HepG2 (cell line): ENCODE data around the gene SEC16A. TPM values are rescaled to one million over a fixed set of nuclear protein-coding genes. Genes with fewer than 3 reads are reported as not detected.

Source experiments
- ARNTL ChIP-seq: sonication (generic); formaldehyde crosslinking; IDR thresholded peaks from 2 replicates; pipeline ENCODE4 v1.4.0; 2020; ENCODE audit warnings: mild to moderate bottlenecking, missing genetic modification reagents
- CSRNP1 ChIP-seq: sonication (generic); formaldehyde crosslinking; IDR thresholded peaks from 2 replicates; pipeline ENCODE4 v1.8.1; 2023; ENCODE audit warnings: mild to moderate bottlenecking, missing genetic modification reagents
- ELF3 ChIP-seq: IDR thresholded peaks from 2 replicates; pipeline ENCODE4 v1.6.1; 2016; ENCODE audit warnings: missing genetic modification reagents, missing compliant biosample characterization
- GATA4 ChIP-seq: sonication (generic); IDR thresholded peaks from 2 replicates; pipeline ENCODE4 v1.6.1; 2016; ENCODE audit warnings: antibody characterized with exemption, low read depth, borderline replicate concordance
- GATAD1 ChIP-seq: IDR thresholded peaks from 2 replicates; pipeline ENCODE4 v1.6.1; 2016; ENCODE audit warnings: missing genetic modification reagents, missing compliant biosample characterization
- KLF11 ChIP-seq: IDR thresholded peaks from 2 replicates; pipeline ENCODE4 v1.6.1; 2016; ENCODE audit warnings: missing compliant biosample characterization
- LCORL ChIP-seq, 2 experiments: fragments of 450-650 bp in 1 of 2; sonication (generic) in 1 of 2; formaldehyde crosslinking in 1 of 2; IDR thresholded peaks; 2 replicates each; pipeline versions ENCODE4 v1.5.0 to v1.6.1; 2017 to 2020; ENCODE audit warnings: antibody characterized with exemption in 1 of 2, missing genetic modification reagents in 1 of 2
- NR1H2 ChIP-seq: sonication (generic); formaldehyde crosslinking; IDR thresholded peaks from 2 replicates; pipeline ENCODE4 v1.8.1; 2022; ENCODE audit warnings: low read depth, missing genetic modification reagents, borderline replicate concordance
- RBFOX2 ChIP-seq: fragments of 200-400 bp; formaldehyde crosslinking; IDR thresholded peaks from 2 replicates; pipeline ENCODE4 v1.6.1; 2017; ENCODE audit warnings: low read depth, mild to moderate bottlenecking, low read length
- RERE ChIP-seq: IDR thresholded peaks from 2 replicates; pipeline ENCODE4 v1.6.1; 2016; ENCODE audit warnings: low read depth, missing genetic modification reagents, missing compliant biosample characterization
- SALL1 ChIP-seq: sonication (generic); formaldehyde crosslinking; IDR thresholded peaks from 2 replicates; pipeline ENCODE4 v1.8.0; 2022; ENCODE audit warnings: mild to moderate bottlenecking, missing genetic modification reagents
- TRIM22 ChIP-seq: fragments of 450-650 bp; IDR thresholded peaks from 2 replicates; pipeline ENCODE4 v1.6.1; 2017
- ZNF136 ChIP-seq: sonication (generic); formaldehyde crosslinking; IDR thresholded peaks from 2 replicates; pipeline ENCODE4 v1.8.1; 2022; ENCODE audit warnings: low read depth, mild to moderate bottlenecking, moderate library complexity, missing genetic modification reagents
- ZNF30 ChIP-seq: sonication (generic); formaldehyde crosslinking; IDR thresholded peaks from 2 replicates; pipeline ENCODE4 v1.5.0; 2020; ENCODE audit warnings: mild to moderate bottlenecking, missing genetic modification reagents
- ZNF34 ChIP-seq: sonication (generic); formaldehyde crosslinking; IDR thresholded peaks from 2 replicates; pipeline ENCODE4 v1.4.0; 2020; ENCODE audit warnings: mild to moderate bottlenecking, missing genetic modification reagents, borderline replicate concordance
- ZNF580 ChIP-seq: IDR thresholded peaks from 2 replicates; pipeline ENCODE4 v1.6.1; 2016; ENCODE audit warnings: low read depth, borderline replicate concordance
- ZNF746 ChIP-seq: sonication (generic); formaldehyde crosslinking; IDR thresholded peaks from 2 replicates; pipeline ENCODE4 v1.8.0; 2022; ENCODE audit warnings: mild to moderate bottlenecking, missing genetic modification reagents
- ZNF776 ChIP-seq: sonication (generic); formaldehyde crosslinking; IDR thresholded peaks from 2 replicates; pipeline ENCODE4 v1.4.0; 2020; ENCODE audit warnings: mild to moderate bottlenecking, missing genetic modification reagents
- ZNF850 ChIP-seq: sonication (generic); formaldehyde crosslinking; conservative IDR thresholded peaks from 2 replicates; pipeline ENCODE4 v1.9.0; 2021; ENCODE audit warnings: mild to moderate bottlenecking, missing genetic modification reagents
- polyA plus RNA-seq, 8 experiments: library from polyadenylated mRNA; depleted of rRNA in 3 of 8; stranded (reverse) in 7 of 8; unstranded in 1 of 8; fragments of >200 nt; fragmentation: Illumina TruSeq in 4 of 8; extraction: Trizol in 4 of 8; gene quantifications; 2 replicates each; pipeline versions ENCODE4 v1.2.1 to v1.2.3, GENCODE V29; 2011 to 2016; ENCODE audit warnings: low read depth in 4 of 8, missing spikeins in 1 of 8, mixed read lengths in 1 of 8; ENCODE audit not compliant: insufficient read depth in 1 of 8
- total RNA-seq, 5 experiments: library from RNA; depleted of rRNA; stranded (reverse); fragments of >200 nt; fragmentation: Illumina TruSeq; extraction: Trizol; gene quantifications; 2 replicates each; pipeline ENCODE4 v1.2.3, GENCODE V29; 2016; ENCODE audit warnings: low read depth in 1 of 5

SEC16A gene
- total and polyA plus RNA-seq, 2 of the 13 experiments (the other 11 are each of a cell fraction or from before 2014, with no cell fraction given): 15.9 to 18.9 TPM

- TF ChIP-seq NR1H2 (CRISPR knock-in tag): 0 out of 2 replicates have a peak, but pooled peaks have one; percentile 7
- TF ChIP-seq RERE (CRISPR knock-in tag): no peak
- TF ChIP-seq ARNTL (CRISPR knock-in tag): no peak
- TF ChIP-seq ZNF580 (CRISPR knock-in tag): no peak
- TF ChIP-seq ZNF30 (CRISPR knock-in tag): 0 out of 2 replicates have a peak, but pooled peaks have one; percentile 70
- TF ChIP-seq ZNF34: no peak
- TF ChIP-seq ZNF746 (CRISPR knock-in tag): 0 out of 2 replicates have a peak, but pooled peaks have one; percentile 30
- peak; percentile 48; the same call in 1 of the 2 replicates for TF ChIP-seq KLF11 (CRISPR knock-in tag)
- TF ChIP-seq SALL1 (CRISPR knock-in tag): peak; percentile 66
- TF ChIP-seq ELF3 (CRISPR knock-in tag): peak; percentile 39; the same call in 1 of the 2 replicates
- no peak; the same call in 1 of the 2 replicates for TF ChIP-seq GATAD1 (CRISPR knock-in tag)
- 0 out of 2 replicates have a peak, but pooled peaks have one; percentile 17 for TF ChIP-seq ZNF136 (CRISPR knock-in tag)
- 0 out of 2 replicates have a peak, but pooled peaks have one; percentile 37 for TF ChIP-seq GATA4
- TF ChIP-seq LCORL (IDR thresholded peaks at IDR 0.05): no peak
- TF ChIP-seq LCORL (CRISPR knock-in tag; IDR thresholded peaks at IDR 0.05): peak; percentile 18; the same call in 1 of the 2 replicates
- 0 out of 2 replicates have a peak, but pooled peaks have one; percentile 39 for TF ChIP-seq CSRNP1 (CRISPR knock-in tag)
- TF ChIP-seq ZNF850 (CRISPR knock-in tag): no peak
- peak; percentile 68; the same call in 1 of the 2 replicates for TF ChIP-seq ZNF776 (CRISPR knock-in tag)
- TF ChIP-seq TRIM22: no peak
- TF ChIP-seq RBFOX2: peak; percentile 76
Measured at GRCh38 chr9:136483589-136484152, 831 bp upstream of the SEC16A start (continued).
